GM23248 (cell line): ENCODE measurements around the gene MPP1. TPM values are rescaled to one million over a fixed set of nuclear protein-coding genes. Genes with fewer than 3 reads are reported as not detected.
"Not testable (repeated sequence)": the region's sequence is repeated elsewhere in the genome, so short reads cannot be mapped to it uniquely, and the experiment has no call there.

Source experiments
- DNase-seq: peaks from one replicate; pipeline ENCODE4 v3.0.0-alpha.2; 2015
- H2AFZ ChIP-seq: fragments of 200-600 bp; sonication (generic); 2 replicates; pipeline ENCODE4 v1.6.1; 2016; ENCODE audit warnings: antibody characterized with exemption
- H3F3A ChIP-seq: fragments of 200-600 bp; sonication (generic); 2 replicates; pipeline ENCODE4 v1.6.1; 2016; ENCODE audit warnings: mild to moderate bottlenecking, antibody characterized with exemption, mixed run types; ENCODE audit not compliant: insufficient read depth
- H3K27ac ChIP-seq: fragments of 200-600 bp; sonication (generic); 2 replicates; pipeline ENCODE4 v1.5.1; 2016; ENCODE audit warnings: mild to moderate bottlenecking
- H3K27me3 ChIP-seq: fragments of 200-600 bp; sonication (generic); replicated peaks from 2 replicates; pipeline ENCODE4 v1.6.1; 2016; ENCODE audit warnings: mild to moderate bottlenecking; ENCODE audit not compliant: insufficient read depth
- H3K36me3 ChIP-seq: fragments of 200-600 bp; sonication (generic); 2 replicates; pipeline ENCODE4 v1.6.1; 2016; ENCODE audit warnings: low read depth, mild to moderate bottlenecking
- H3K4me1 ChIP-seq: fragments of 200-600 bp; sonication (generic); 2 replicates; pipeline ENCODE4 v1.6.1; 2016; ENCODE audit warnings: mild to moderate bottlenecking; ENCODE audit not compliant: insufficient read depth
- H3K4me2 ChIP-seq: fragments of 200-600 bp; sonication (generic); one replicate; pipeline ENCODE4 v1.6.1; 2016; ENCODE audit warnings: mild to moderate bottlenecking; ENCODE audit not compliant: unreplicated experiment
- H3K4me3 ChIP-seq: fragments of 200-600 bp; sonication (generic); 2 replicates; pipeline ENCODE4 v1.5.1; 2016; ENCODE audit warnings: mild to moderate bottlenecking
- H3K79me2 ChIP-seq: fragments of 200-600 bp; sonication (generic); 2 replicates; pipeline ENCODE4 v1.6.1; 2016; ENCODE audit warnings: mild to moderate bottlenecking; ENCODE audit not compliant: insufficient read depth
- H3K9ac ChIP-seq: fragments of 200-600 bp; sonication (generic); 2 replicates; pipeline ENCODE4 v1.6.1; 2016; ENCODE audit warnings: mild to moderate bottlenecking
- H3K9me2 ChIP-seq: fragments of 200-600 bp; sonication (generic); 2 replicates; pipeline ENCODE4 v1.6.1; 2016; ENCODE audit warnings: mixed run types, mild to moderate bottlenecking, moderate library complexity; ENCODE audit not compliant: insufficient read depth
- H3K9me3 ChIP-seq: fragments of 200-600 bp; sonication (generic); one replicate; pipeline ENCODE4 v1.6.1; 2017; ENCODE audit warnings: low read depth
- H4K20me1 ChIP-seq: fragments of 200-600 bp; sonication (generic); 2 replicates; pipeline ENCODE4 v1.6.0; 2016; ENCODE audit not compliant: insufficient read depth
- EZH2 ChIP-seq: fragments of 200-600 bp; sonication (generic); IDR thresholded peaks from 2 replicates; pipeline ENCODE4 v1.6.1; 2018; ENCODE audit warnings: antibody characterized with exemption, mild to moderate bottlenecking; ENCODE audit not compliant: insufficient read depth, poor library complexity, severe bottlenecking
- EZH2phosphoT487 ChIP-seq: fragments of 200-600 bp; sonication (generic); IDR thresholded peaks from 2 replicates; pipeline ENCODE4 v1.6.1; 2018; ENCODE audit warnings: antibody characterized with exemption, moderate library complexity, mild to moderate bottlenecking, low read depth; ENCODE audit not compliant: insufficient read depth
- WGBS, 2 experiments: methylation state at CpG; one replicate each; pipeline ENCODE4 v1.1.6; 2015 to 2017; ENCODE audit warnings: low lambda C conversion rate in 2 of 2, low coverage in 1 of 2; ENCODE audit errors: missing lambda C conversion rate in 2 of 2; 5-methylcytosine and 5-hydroxymethylcytosine counted together
- in situ Hi-C: fragments of 300-500 bp; cut with MboI; formaldehyde crosslinking; loops from 2 replicates; pipeline ENCODE4 v1.15.0; 2020
- polyA plus RNA-seq: library from polyadenylated mRNA; unstranded; fragments of >200 nt; fragmentation: Nextera tagmentation; extraction: Ambion mirVana; gene quantifications from 2 replicates; pipeline ENCODE4 v1.2.1, GENCODE V29; 2016
- total RNA-seq: library from RNA; depleted of rRNA; stranded (reverse); fragments of >200 nt; shearing (Covaris generic); gene quantifications from 2 replicates; pipeline ENCODE4 v1.2.3, GENCODE V29; 2014

The MPP1 gene
- total and polyA plus RNA-seq, 2 experiments from 2014 or later = 16.6 to 22.7 TPM

DNA sequence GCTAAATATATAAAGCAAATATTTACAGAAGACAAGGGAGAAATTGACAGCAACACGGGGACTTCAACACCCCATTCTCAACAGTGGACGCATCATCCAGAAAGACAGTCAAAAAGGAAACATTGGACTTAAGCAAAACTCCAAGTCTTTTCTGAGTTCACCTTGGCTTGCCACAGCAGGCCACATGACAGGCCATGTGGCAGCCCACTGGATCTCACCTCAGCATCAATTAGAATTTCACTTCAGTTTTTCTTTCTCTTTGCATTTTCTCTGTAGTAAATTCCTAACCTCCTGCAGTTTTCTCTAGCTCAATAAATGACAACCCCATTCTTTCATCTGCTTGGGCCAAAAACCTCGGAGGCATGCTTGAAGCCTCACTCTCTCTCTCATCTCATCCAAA, 16.7 kb upstream of the MPP1 start:
- H3K9ac ChIP-seq = no peak overlapping the region
- H3F3A ChIP-seq = no peaks in the 10 kb centered on the region
- H2AFZ ChIP-seq = no peak overlapping the region
- TF ChIP-seq EZH2phosphoT487 (no peak), EZH2 (no peak)
- no peak for DNase-seq
- 52 to 61% methylated on average over 3 of the region's 3 CpGs for WGBS, 2 experiments
- in situ Hi-C loops = no loop called here
- H3K4me1 ChIP-seq = no peaks in the 10 kb centered on the region
- no peaks in the 10 kb centered on the region for H3K27me3 ChIP-seq
- H3K27ac ChIP-seq = no peak overlapping the region
- no peak overlapping the region for H3K4me2 ChIP-seq
- no peaks in the 10 kb centered on the region for H3K36me3 ChIP-seq
- no peaks in the 10 kb centered on the region for H4K20me1 ChIP-seq
- H3K79me2 ChIP-seq = no peaks in the 10 kb centered on the region
- no peak overlapping the region for H3K4me3 ChIP-seq
- no peaks in the 10 kb centered on the region for H3K9me2 ChIP-seq
- H3K9me3 ChIP-seq = no peaks in the 10 kb centered on the region

DNA sequence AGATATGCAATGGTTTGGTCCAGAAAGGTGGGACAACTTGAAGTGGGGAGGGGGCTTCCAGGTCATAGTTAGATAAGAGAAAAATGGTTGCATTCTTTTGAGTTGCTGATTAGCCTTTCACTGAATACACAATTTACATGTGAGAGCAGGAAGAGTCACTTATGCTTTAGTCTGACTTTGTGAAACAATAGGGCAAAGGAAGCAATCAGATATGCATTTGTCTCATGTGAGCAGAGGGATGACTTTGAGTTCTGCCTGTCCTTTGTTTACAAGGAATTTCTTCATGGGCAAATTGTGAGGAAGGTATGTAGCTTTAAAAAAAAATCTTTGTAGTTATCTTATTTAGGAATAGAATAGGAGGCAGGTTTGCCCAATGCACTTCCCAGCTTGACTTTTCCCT, 16.2 kb upstream of the MPP1 start:
- in situ Hi-C loops = no loop called here
- H3F3A ChIP-seq = no peaks in the 10 kb centered on the region
- no peaks in the 10 kb centered on the region for H3K27me3 ChIP-seq
- H3K79me2 ChIP-seq = no peaks in the 10 kb centered on the region
- no peak overlapping the region for H3K9ac ChIP-seq
- H2AFZ ChIP-seq = no peak overlapping the region
- no peaks in the 10 kb centered on the region for H4K20me1 ChIP-seq
- no peaks in the 10 kb centered on the region for H3K9me3 ChIP-seq
- H3K4me1 ChIP-seq = no peaks in the 10 kb centered on the region
- H3K4me3 ChIP-seq = no peak overlapping the region
- TF ChIP-seq EZH2 = no peak
- no peak for TF ChIP-seq EZH2phosphoT487
- H3K4me2 ChIP-seq = no peak overlapping the region
- H3K36me3 ChIP-seq = no peaks in the 10 kb centered on the region
- no peaks in the 10 kb centered on the region for H3K9me2 ChIP-seq
- DNase-seq = no peak
- no peak overlapping the region for H3K27ac ChIP-seq

GRCh38 chrX:154819771-154820341, 14.6 kb upstream of the MPP1 start:
- H3K36me3 ChIP-seq = no peaks in the 10 kb centered on the region
- no peak for DNase-seq
- no peaks in the 10 kb centered on the region for H3K79me2 ChIP-seq
- no peaks in the 10 kb centered on the region for H3K9me2 ChIP-seq
- no peaks in the 10 kb centered on the region for H3K9me3 ChIP-seq
- H3K4me1 ChIP-seq = 0 out of 2 replicates have a peak, but pooled peaks cover 3% of the 10 kb centered on the region
- TF ChIP-seq EZH2phosphoT487 = no peak
- TF ChIP-seq EZH2 = no peak
- H3K27ac ChIP-seq = no peak overlapping the region
- H4K20me1 ChIP-seq = no peaks in the 10 kb centered on the region
- 15 to 17% methylated on average over 6 to 7 of the region's 7 CpGs for WGBS, 2 experiments
- no peak overlapping the region for H3K4me2 ChIP-seq
- no peak overlapping the region for H3K9ac ChIP-seq
- no peaks in the 10 kb centered on the region for H3K27me3 ChIP-seq
- H3K4me3 ChIP-seq = no peak overlapping the region
- H2AFZ ChIP-seq = no peak overlapping the region
- H3F3A ChIP-seq = no peaks in the 10 kb centered on the region
- in situ Hi-C loops = no loop called here

DNA sequence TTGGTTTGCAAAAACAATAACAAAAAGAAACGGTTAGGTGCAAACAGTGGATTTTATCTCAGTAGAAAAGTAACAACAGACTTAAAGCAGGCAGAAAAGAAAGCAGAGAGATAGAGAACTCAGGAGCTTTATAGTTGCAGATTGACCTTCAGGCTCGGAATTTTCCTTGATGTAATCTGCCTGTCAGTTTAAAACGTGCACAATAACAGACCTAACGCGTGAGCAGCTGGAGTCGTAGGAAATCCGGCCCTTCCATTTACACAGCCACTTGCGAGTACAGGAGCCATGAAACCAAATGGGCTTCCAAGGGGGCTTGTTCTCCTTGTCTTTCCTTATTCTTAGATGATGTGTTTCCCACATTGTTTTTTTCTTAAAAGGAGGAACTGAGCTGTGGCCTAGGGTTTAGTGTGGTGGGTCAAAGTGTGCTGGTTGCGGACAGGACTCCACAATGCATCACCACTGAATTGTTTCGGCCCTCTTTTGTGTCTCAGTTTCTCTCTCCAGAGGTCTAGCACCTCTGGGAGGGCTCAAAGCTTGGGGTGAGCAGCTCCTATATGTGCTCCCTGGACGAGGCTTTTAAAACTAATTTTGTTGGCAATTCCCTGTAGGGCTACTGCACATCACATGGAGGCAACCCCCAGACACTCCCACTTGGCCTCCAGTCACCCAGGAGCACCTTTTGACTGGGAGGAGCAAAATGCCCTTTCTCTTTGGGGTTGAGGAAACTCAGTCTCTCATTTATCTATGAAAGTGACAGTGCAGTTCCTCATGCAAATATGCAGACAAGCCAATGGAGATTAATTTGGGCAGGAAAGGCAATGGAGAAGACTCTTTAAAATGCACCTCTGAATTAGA, 13.9 kb upstream of the MPP1 start:
- no peak overlapping the region for H3K4me2 ChIP-seq
- TF ChIP-seq EZH2 (no peak), EZH2phosphoT487 (no peak)
- 0 out of 2 replicates have a peak, but pooled peaks cover 3% of the 10 kb centered on the region for H3K4me1 ChIP-seq
- H4K20me1 ChIP-seq = no peaks in the 10 kb centered on the region
- 47 to 48% methylated on average over 11 of the region's 11 CpGs for WGBS, 2 experiments
- H3K27me3 ChIP-seq = no peaks in the 10 kb centered on the region
- H3K4me3 ChIP-seq = no peak overlapping the region
- H2AFZ ChIP-seq = no peak overlapping the region
- H3K79me2 ChIP-seq = no peaks in the 10 kb centered on the region
- in situ Hi-C loops = no loop called here
- no peaks in the 10 kb centered on the region for H3F3A ChIP-seq
- DNase-seq = no peak
- no peaks in the 10 kb centered on the region for H3K36me3 ChIP-seq
- no peaks in the 10 kb centered on the region for H3K9me2 ChIP-seq
- no peaks in the 10 kb centered on the region for H3K9me3 ChIP-seq
- H3K9ac ChIP-seq = no peak overlapping the region
- no peak overlapping the region for H3K27ac ChIP-seq

GRCh38 chrX:154817048-154817618, 11.8 kb upstream of the MPP1 start:
- H3K4me2 ChIP-seq, H3K4me1 ChIP-seq, H3K9me3 ChIP-seq, H3K9me2 ChIP-seq, H4K20me1 ChIP-seq, H3K36me3 ChIP-seq, H2AFZ ChIP-seq, in situ Hi-C loops, H3K27ac ChIP-seq, H3F3A ChIP-seq, DNase-seq, H3K79me2 ChIP-seq, H3K27me3 ChIP-seq, H3K9ac ChIP-seq, H3K4me3 ChIP-seq: not testable (repeated sequence)
- WGBS, 2 experiments = 84% methylated on average over 14 to 19 of the region's 19 CpGs

DNA sequence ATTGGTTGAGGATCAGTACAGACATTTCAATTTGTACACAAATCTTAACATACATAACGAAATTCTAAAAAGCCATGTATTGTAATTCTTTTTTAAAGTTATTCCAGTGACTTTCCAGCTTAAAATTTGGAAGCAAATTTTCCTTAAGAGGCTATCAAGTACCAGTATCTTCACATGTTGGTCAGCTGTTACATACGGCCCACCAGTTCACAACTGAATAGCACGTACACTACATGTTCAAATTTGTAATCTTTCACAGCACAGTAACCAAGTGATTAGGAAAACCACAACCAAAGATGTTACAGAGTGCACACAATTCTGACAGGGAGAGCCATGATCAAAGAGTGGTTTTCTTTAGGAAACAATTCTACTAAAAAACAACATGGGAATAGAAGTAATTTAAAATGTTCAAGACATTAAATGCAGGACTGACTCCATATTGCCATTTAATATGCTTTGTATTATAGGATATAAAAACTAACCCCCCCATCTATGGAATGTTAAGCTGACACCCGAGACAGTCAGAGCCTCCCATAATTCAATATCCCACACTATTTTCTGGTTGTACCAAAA, 11.1 kb upstream of the MPP1 start:
- H3K36me3 ChIP-seq, H3K4me1 ChIP-seq, H3F3A ChIP-seq, H3K27ac ChIP-seq, H4K20me1 ChIP-seq, H2AFZ ChIP-seq, H3K9ac ChIP-seq, in situ Hi-C loops, H3K4me2 ChIP-seq, H3K4me3 ChIP-seq, H3K27me3 ChIP-seq, DNase-seq, H3K9me2 ChIP-seq, H3K79me2 ChIP-seq, H3K9me3 ChIP-seq: not testable (repeated sequence)
- WGBS, 2 experiments = 62 to 78% methylated on average over 4 of the region's 4 CpGs
